Stimulated activated naive CD8-positive, alpha-beta T cell treated with anti-CD3 and anti-CD28 coated beads, Interleukin-15, amount 100 ng/mL, for 72 hours (primary cell): Measurements from ENCODE around the gene MRPL3.
"Not testable (repeated sequence)": the region's sequence is repeated elsewhere in the genome, so short reads cannot be mapped to it uniquely, and the experiment has no call there.

Experiments
- ATAC-seq: fragments of 150-1000 bp; cut with Tn5 transposase; 2 replicates; pipeline ENCODE4 v1.10.0; 2021; ENCODE audit warnings: mild to moderate bottlenecking, moderate library complexity
- DNase-seq, 2 donors: peaks; one replicate each; pipeline ENCODE4 v3.0.0; 2021 to 2022
- H3K27ac Mint-ChIP-seq, 2 donors: one replicate each; pipeline ENCODE4 v1.8.0; 2022; ENCODE audit warnings: mild to moderate bottlenecking in 2 of 2, mixed read lengths in 2 of 2, moderate library complexity in 2 of 2
- H3K27me3 Mint-ChIP-seq: one replicate; pipeline ENCODE4 v1.8.0; 2022; ENCODE audit warnings: mixed read lengths
- H3K4me1 Mint-ChIP-seq: one replicate; pipeline ENCODE4 v1.8.0; 2022; ENCODE audit warnings: mild to moderate bottlenecking, mixed read lengths
- H3K4me3 Mint-ChIP-seq, 2 donors: one replicate each; pipeline ENCODE4 v1.8.0; 2022; ENCODE audit warnings: mild to moderate bottlenecking in 2 of 2, mixed read lengths in 2 of 2, moderate library complexity in 1 of 2
- H3K9me3 Mint-ChIP-seq, 2 donors: one replicate each; pipeline ENCODE4 v1.8.0; 2022; ENCODE audit warnings: mixed read lengths in 2 of 2

MRPL3 gene

GRCh38 chr3:131530843-131531242 lies 28.1 kb upstream of the MRPL3 start:
- Mint-ChIP-seq H3K4me1 (no peaks in the 10 kb centered on the region), H3K27me3 (peaks cover 52% of the 10 kb centered on the region)

GRCh38 chr3:131530388-131530787 lies 27.6 kb upstream of the MRPL3 start:
- Mint-ChIP-seq H3K4me3 (no peak overlapping the region), H3K27me3 (peaks cover 52% of the 10 kb centered on the region), H3K9me3 (no peaks in the 10 kb centered on the region), H3K4me1 (no peaks in the 10 kb centered on the region), H3K27ac (no peak overlapping the region)
- ATAC-seq (no peak), DNase-seq (no peak)

More at GRCh38 chr3:131530843-131531242, 28.1 kb upstream of the MRPL3 start:
- Mint-ChIP-seq H3K9me3 (no peaks in the 10 kb centered on the region), H3K4me3 (no peak overlapping the region), H3K27ac (no peak overlapping the region)
- no peak for ATAC-seq
- no peak for DNase-seq

- no peaks in the 10 kb centered on the region for H3K9me3 Mint-ChIP-seq
- DNase-seq = peak in 1 of 2 donors; percentile 14
- H3K4me1 Mint-ChIP-seq = no peaks in the 10 kb centered on the region
- no peak overlapping the region for H3K4me3 Mint-ChIP-seq
- ATAC-seq = peak; percentile 65
- no peak overlapping the region for H3K27ac Mint-ChIP-seq
- H3K27me3 Mint-ChIP-seq = peaks cover 52% of the 10 kb centered on the region
Measured at GRCh38 chr3:131526801-131527347, 24.1 kb upstream of the MRPL3 start.

- Mint-ChIP-seq H3K27me3 (peaks cover 8% of the 10 kb centered on the region), H3K4me1 (no peaks in the 10 kb centered on the region), H3K27ac (peak overlapping the region in 1 of 2 donors; percentile 21), H3K9me3 (peaks cover 1 to 3% of the 10 kb centered on the region in 2 donors), H3K4me3 (no peak overlapping the region)
- ATAC-seq (no peak), DNase-seq (no peak)
Measured at GRCh38 chr3:131518680-131519079, 15.9 kb upstream of the MRPL3 start.

DNA sequence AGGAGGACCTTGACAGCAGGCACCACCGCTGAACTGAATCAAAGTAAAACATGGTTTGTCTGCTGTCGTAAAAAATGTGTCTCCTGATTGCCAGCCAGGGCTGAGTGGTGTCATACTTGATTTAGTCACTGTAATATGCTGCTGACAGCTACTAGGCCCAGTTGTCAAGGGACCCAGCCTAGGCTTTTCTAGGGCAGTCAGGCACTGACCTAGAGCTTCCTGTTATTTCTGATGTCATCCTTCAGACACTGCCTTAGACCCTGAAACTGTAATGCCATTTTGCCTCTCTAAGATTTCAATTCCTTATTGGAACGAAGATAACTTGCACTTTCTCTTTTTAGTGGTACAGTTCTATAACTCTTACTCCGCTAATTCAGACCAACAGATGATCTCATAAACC lies 2.6 kb upstream of the MRPL3 start:
- Mint-ChIP-seq H3K4me3 (no peak overlapping the region), H3K27me3 (no peaks in the 10 kb centered on the region), H3K27ac (no peak overlapping the region), H3K9me3 (no peaks in the 10 kb centered on the region), H3K4me1 (peaks cover 31% of the 10 kb centered on the region)
- no peak for DNase-seq
- no peak for ATAC-seq

DNA sequence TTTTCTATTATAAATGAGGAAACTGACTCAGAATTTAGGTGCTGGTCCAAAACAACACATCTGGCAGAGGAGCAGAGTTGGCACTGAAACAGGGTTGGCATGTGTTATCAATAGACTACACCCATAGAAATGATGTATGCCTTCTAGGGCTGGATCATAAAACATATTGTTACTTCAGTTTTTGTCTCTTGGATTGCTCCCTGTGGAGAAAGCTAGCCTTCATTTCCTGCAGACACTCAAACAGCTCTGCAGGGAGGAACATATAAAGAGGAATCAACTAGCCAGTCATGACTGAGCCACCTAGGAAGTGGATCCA lies 507 bp upstream of the MRPL3 start:
- no peaks in the 10 kb centered on the region for H3K27me3 Mint-ChIP-seq
- peak overlapping the region; percentile 99 for H3K4me3 Mint-ChIP-seq
- DNase-seq (no peak), ATAC-seq (no peak)
- peak overlapping the region; percentile 42 to 99 for H3K27ac Mint-ChIP-seq
- no peaks in the 10 kb centered on the region for H3K9me3 Mint-ChIP-seq
- peaks cover 38% of the 10 kb centered on the region for H3K4me1 Mint-ChIP-seq

- no peaks in the 10 kb centered on the region for H3K27me3 Mint-ChIP-seq
- peak overlapping the region; percentile 99 for H3K4me3 Mint-ChIP-seq
- peak overlapping the region; percentile 99 for H3K27ac Mint-ChIP-seq
- peaks cover 38% of the 10 kb centered on the region for H3K4me1 Mint-ChIP-seq
- DNase-seq (peak in 1 of 2 donors; percentile 11), ATAC-seq (no peak)
- H3K9me3 Mint-ChIP-seq = no peaks in the 10 kb centered on the region
Measured at GRCh38 chr3:131501949-131502348, 822 bp downstream of the MRPL3 start.

DNA sequence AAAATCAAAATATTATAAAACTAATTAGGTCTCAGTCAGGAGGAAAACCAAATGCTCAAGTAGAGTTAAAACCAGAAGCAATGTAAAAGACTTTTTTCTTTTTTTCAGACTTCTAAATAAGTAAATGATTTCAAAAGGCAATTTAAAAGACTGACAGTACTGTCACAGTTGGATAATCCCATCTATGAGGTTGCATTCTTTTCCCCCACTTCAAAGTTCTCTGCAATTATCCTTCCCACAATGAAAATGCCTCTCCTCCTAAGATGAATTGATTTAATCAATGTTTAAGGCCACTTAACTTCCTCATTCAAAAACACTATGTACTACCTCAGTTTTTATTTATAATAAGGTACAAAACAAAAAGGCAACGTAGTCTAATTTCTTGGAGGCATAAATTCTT lies 8.1 kb downstream of the MRPL3 start:
- no peak overlapping the region for H3K4me3 Mint-ChIP-seq
- H3K4me1 Mint-ChIP-seq = peaks cover 22% of the 10 kb centered on the region
- no peaks in the 10 kb centered on the region for H3K27me3 Mint-ChIP-seq
- ATAC-seq (no peak), DNase-seq (no peak)
- no peak overlapping the region for H3K27ac Mint-ChIP-seq
- H3K9me3 Mint-ChIP-seq = no peaks in the 10 kb centered on the region

DNA sequence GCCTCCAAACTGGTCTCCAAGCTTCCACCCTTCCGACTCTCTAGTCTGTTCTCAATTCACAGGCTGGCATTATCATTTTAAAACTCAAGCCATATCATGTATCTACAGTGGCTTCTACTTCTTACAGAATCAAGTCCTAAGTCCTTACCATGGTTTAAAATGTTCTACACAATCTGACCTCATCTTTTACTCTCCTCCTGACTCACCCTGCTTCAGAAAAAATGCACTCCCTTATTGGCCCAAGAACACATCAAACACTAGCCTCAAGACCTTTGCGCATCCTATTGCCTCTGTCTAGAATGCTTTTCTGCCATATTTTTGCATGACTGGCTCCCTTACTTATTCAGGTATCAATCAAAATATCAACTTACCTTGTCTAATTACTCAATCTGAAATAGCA lies 11.0 kb downstream of the MRPL3 start:
- Mint-ChIP-seq H3K4me3 (no peak overlapping the region), H3K27me3 (no peaks in the 10 kb centered on the region), H3K27ac (no peak overlapping the region), H3K9me3 (no peaks in the 10 kb centered on the region), H3K4me1 (peaks cover 26% of the 10 kb centered on the region)
- no peak for DNase-seq
- no peak for ATAC-seq

DNA sequence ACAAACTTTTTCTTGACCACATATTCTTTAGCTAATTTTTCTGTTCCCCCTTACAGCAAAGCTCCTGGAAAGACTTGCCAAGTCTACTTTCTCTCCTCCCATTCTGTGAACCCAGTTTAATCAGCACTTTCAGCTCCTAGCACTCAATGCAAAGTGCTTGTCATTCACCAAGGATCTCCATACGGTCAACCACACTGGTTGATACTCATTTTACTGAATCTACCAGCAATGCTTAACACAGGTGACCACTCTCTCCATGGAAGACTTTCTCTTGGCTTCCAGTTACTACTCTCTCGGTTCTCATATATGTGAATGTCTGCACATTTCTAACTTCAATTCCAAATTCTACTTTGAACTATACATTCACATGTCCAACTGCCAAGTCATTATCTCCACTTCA lies 11.7 kb downstream of the MRPL3 start:
- DNase-seq = no peak
- Mint-ChIP-seq H3K4me3 (no peak overlapping the region), H3K27ac (no peak overlapping the region), H3K9me3 (no peaks in the 10 kb centered on the region), H3K27me3 (no peaks in the 10 kb centered on the region), H3K4me1 (peaks cover 27% of the 10 kb centered on the region)
- ATAC-seq = no peak

- H3K27me3 Mint-ChIP-seq, ATAC-seq, H3K9me3 Mint-ChIP-seq, H3K4me3 Mint-ChIP-seq, H3K27ac Mint-ChIP-seq, DNase-seq: not testable (repeated sequence)
- peaks cover 26% of the 10 kb centered on the region for H3K4me1 Mint-ChIP-seq
Measured at GRCh38 chr3:131486545-131486944, 16.2 kb downstream of the MRPL3 start.

DNA sequence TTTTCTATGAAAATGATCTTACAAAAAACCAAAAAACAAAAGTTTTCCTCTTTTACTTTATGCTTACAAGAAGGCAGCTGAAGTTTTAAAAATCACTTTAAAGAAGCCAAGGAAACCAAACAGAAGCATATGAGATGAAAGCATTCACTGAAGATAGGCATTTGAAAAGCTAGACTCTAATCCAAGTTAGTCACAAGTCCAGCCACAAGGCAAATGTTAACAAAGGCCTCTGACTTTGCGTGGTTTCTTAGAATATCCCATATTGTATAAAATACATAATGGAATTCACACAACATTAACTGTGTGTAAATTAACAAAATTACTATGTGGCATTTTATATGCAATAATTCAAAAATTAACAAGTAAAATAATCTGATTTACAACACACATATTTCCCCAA lies 17.7 kb downstream of the MRPL3 start:
- Mint-ChIP-seq H3K27ac (no peak overlapping the region), H3K9me3 (no peaks in the 10 kb centered on the region), H3K4me3 (no peak overlapping the region), H3K4me1 (peaks cover 28% of the 10 kb centered on the region), H3K27me3 (no peaks in the 10 kb centered on the region)
- ATAC-seq (no peak), DNase-seq (no peak)

GRCh38 chr3:131484496-131485111 lies 18.2 kb downstream of the MRPL3 start:
- ATAC-seq = no peak
- H3K4me3 Mint-ChIP-seq = no peak overlapping the region
- H3K27ac Mint-ChIP-seq = peak overlapping the region in 1 of 2 donors; percentile 30
- peaks cover 31% of the 10 kb centered on the region for H3K4me1 Mint-ChIP-seq
- H3K27me3 Mint-ChIP-seq = no peaks in the 10 kb centered on the region
- no peak for DNase-seq
- no peaks in the 10 kb centered on the region for H3K9me3 Mint-ChIP-seq

DNA sequence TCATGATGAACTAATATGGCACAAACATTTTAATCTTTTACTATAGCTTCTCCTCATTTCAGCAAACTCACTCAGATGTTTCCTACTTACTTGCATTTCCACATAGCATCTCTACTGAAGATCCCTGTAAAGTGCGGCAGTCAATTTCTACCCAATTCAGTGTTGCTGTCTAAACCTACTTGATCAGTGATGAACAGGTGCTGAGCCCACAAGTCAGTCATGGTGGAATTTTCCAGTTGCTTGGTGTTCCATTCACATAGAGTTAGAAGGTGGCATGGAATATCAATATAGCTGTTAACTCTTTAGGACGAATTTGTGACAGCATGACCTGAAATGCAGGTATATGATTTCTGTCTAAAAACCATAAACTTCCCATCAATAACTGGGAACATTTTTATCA lies 22.7 kb downstream of the MRPL3 start:
- Mint-ChIP-seq H3K4me3 (no peak overlapping the region), H3K27ac (peak overlapping the region in 1 of 2 donors; percentile 59), H3K27me3 (no peaks in the 10 kb centered on the region), H3K4me1 (peaks cover 32% of the 10 kb centered on the region), H3K9me3 (no peaks in the 10 kb centered on the region)
- no peak for ATAC-seq
- no peak for DNase-seq

DNA sequence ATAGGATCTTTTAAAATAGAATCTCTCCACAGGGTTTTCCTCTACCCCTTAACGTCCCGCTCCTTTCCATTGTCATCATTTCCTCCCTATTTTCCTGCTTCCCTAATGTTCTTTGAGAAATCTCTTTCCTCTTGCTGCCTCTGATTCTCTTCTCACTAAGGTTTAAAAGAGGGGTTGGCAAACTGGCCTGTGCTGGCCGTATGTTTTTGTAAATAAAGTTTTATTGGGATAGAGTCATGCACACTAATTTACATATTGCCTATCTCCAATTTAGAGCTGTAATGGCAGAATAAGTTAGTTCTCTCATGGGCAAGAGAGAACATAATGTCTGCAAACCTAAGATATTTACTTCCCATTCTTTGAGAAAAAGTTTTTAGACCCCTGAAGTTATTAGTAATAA lies 25.0 kb downstream of the MRPL3 start:
- Mint-ChIP-seq H3K4me1 (peaks cover 41% of the 10 kb centered on the region), H3K4me3 (no peak overlapping the region), H3K27ac (peak overlapping the region in 1 of 2 donors; percentile 13), H3K27me3 (no peaks in the 10 kb centered on the region), H3K9me3 (no peaks in the 10 kb centered on the region)
- ATAC-seq (no peak), DNase-seq (no peak)

DNA sequence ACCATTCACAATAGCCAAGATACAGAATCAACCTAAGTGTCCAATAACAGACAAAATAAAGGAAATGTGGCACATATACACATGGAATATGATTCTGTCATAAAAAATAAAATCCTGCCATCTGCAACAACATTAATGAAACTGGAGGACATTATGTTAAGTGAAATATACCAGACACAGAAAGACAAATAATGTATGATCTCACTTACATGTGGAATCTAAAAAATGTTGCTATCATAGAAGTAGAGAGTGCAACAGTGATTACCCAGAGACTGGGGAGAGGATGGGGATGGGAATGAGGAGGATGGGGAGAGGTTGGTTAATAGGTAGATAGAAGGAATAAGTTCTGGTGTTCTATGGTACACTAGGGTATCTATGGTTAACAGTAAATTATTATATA lies 28.7 kb downstream of the MRPL3 start:
- H3K9me3 Mint-ChIP-seq = no peaks in the 10 kb centered on the region
- no peaks in the 10 kb centered on the region for H3K27me3 Mint-ChIP-seq
- ATAC-seq (no peak), DNase-seq (no peak)
- no peak overlapping the region for H3K4me3 Mint-ChIP-seq
- peaks cover 49% of the 10 kb centered on the region for H3K4me1 Mint-ChIP-seq
- no peak overlapping the region for H3K27ac Mint-ChIP-seq

DNA sequence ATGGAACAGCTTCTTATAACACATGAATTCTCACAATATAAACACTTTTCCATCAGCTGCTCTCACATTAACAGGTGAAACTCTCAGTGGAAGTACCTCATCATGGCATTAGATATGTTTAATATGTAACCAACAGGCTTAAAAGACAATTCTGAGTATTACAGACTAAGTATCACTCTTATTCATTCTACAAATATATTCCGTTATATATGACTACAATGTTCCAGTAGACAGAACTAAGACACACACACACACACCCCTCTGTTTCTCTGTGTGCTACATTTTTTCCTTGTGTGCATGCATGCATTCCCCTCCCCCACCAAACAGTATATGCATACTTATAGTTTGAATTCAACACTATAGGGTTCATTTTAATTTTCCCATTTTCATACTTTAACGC lies 32.4 kb downstream of the MRPL3 start:
- Mint-ChIP-seq H3K4me3 (no peak overlapping the region), H3K27ac (peak overlapping the region in 1 of 2 donors; percentile 52), H3K27me3 (no peaks in the 10 kb centered on the region), H3K9me3 (no peaks in the 10 kb centered on the region), H3K4me1 (peaks cover 29% of the 10 kb centered on the region)
- no peak for DNase-seq
- ATAC-seq = no peak
